Upper lobe of left lung (tissue), 4 donors: ENCODE data around the gene OXGR1.

Experiments
- CTCF ChIP-seq, 6 experiments: fragments of 450-650 bp in 4 of 6; fragments of 200-600 bp in 2 of 6; sonication (generic) in 2 of 6; IDR thresholded peaks; one replicate each; pipeline ENCODE4 v1.5.1; 2016 to 2019; ENCODE audit warnings: antibody characterized with exemption in 6 of 6
- EP300 ChIP-seq, 4 donors: sonication (generic); formaldehyde crosslinking; IDR thresholded peaks; one replicate each; pipeline ENCODE4 v1.5.1; 2017; ENCODE audit warnings: antibody characterized with exemption in 4 of 4, control low read depth in 2 of 4
- POLR2A ChIP-seq, 4 donors: fragments of 450-650 bp; IDR thresholded peaks; one replicate each; pipeline ENCODE4 v1.5.1; 2016 to 2017; ENCODE audit warnings: antibody characterized with exemption in 4 of 4, mild to moderate bottlenecking in 2 of 4
- POLR2AphosphoS5 ChIP-seq, 2 donors: sonication (generic); formaldehyde crosslinking; IDR thresholded peaks; one replicate each; pipeline ENCODE4 v1.5.1; 2017; ENCODE audit warnings: antibody characterized with exemption in 2 of 2

DNA sequence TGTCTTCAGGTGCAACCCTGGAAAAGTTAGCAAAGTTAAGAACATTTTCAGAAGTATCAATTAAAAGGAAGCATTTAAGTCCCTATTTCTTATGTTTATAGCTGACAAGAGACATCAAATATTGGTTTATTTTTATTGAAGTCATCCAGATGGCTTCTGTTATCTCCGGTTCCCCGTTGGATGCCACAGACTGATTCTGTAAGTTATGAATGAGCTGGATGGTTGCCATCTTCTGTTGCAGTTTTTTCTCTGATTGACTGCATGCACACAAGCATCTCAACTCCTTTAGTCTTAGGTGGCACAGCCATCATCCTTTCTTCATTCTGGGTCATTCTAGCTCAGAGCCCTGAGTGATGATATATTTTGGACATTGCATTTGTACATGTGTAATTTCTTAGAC, 10.6 kb upstream of the OXGR1 start:
- TF ChIP-seq CTCF (IDR thresholded peaks at IDR 0.05) (no peak), POLR2AphosphoS5 (IDR thresholded peaks at IDR 0.05) (no peak), EP300 (IDR thresholded peaks at IDR 0.05) (no peak), POLR2A (IDR thresholded peaks at IDR 0.05) (no peak)
